ENCODE results near the gene MRPS9.

The MRPS9 gene

DNA sequence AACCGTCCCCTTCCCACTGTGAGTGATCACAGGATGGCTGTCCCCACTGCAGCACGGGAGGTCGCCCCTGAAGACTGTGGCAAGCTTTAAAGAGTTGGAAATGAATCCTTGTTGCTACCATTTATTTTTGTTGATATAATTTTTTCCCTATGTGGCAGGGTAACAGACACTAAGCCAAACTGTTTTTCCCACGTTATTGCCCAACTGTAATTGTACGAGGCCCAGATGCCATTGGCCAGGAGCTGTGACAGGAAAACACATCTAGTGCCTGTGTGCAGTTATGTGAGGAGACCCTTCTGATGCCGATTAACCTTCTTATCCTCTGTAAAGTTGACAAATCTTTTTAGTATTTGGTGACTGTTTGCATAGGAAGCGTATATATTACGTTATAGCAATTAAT lies 44.2 kb downstream of the MRPS9 start:
- Histone ChIP-seq H3K79me2 (no peaks in the 10 kb centered on the region), H3K27ac (no peak overlapping the region), H2AFZ (no peak overlapping the region), H3K36me3 (ENCODE audit: control insufficient read depth, insufficient read depth, low read length) (no peaks in the 10 kb centered on the region), H3K9ac (no peak overlapping the region), H3K4me3 (ENCODE audit: low read depth, low read length) (no peak overlapping the region), H3K4me2 (ENCODE audit: low read length) (no peak overlapping the region), H3K9me3 (ENCODE audit: control insufficient read depth, low read length) (no peaks in the 10 kb centered on the region), H3K27me3 (ENCODE audit: control insufficient read depth, insufficient read depth, low read length) (no peaks in the 10 kb centered on the region), H3K4me1 (peaks cover 13% of the 10 kb centered on the region)
- TF ChIP-seq, protein P1, sequence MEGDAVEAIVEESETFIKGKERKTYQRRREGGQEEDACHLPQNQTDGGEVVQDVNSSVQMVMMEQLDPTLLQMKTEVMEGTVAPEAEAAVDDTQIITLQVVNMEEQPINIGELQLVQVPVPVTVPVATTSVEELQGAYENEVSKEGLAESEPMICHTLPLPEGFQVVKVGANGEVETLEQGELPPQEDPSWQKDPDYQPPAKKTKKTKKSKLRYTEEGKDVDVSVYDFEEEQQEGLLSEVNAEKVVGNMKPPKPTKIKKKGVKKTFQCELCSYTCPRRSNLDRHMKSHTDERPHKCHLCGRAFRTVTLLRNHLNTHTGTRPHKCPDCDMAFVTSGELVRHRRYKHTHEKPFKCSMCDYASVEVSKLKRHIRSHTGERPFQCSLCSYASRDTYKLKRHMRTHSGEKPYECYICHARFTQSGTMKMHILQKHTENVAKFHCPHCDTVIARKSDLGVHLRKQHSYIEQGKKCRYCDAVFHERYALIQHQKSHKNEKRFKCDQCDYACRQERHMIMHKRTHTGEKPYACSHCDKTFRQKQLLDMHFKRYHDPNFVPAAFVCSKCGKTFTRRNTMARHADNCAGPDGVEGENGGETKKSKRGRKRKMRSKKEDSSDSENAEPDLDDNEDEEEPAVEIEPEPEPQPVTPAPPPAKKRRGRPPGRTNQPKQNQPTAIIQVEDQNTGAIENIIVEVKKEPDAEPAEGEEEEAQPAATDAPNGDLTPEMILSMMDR (IDR thresholded peaks at IDR 0.05), result no peak

DNA sequence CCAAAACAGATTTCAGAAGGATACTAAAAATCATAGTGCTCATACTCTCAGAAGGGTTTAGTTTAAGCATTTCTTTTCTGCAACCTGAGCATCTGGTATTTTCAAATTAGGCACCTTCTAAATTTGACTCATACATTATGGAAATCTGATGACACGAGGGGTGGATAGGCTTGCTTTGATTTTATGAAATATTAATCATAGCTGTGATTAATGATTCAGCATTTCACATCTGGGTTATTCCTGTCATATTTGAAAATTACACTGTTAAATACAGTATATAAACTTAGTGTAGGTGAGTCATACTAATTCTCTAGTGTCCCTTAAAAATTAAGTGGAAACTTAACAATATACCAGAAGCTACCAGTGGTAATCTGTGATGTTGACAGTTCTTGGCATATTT lies 47.7 kb downstream of the MRPS9 start:
- H3K4me3 ChIP-seq (ENCODE audit: low read depth, low read length), result no peak overlapping the region
- no peaks in the 10 kb centered on the region for H3K36me3 ChIP-seq (ENCODE audit: control insufficient read depth, insufficient read depth, low read length)
- H3K9me3 ChIP-seq (ENCODE audit: control insufficient read depth, low read length), result no peaks in the 10 kb centered on the region
- no peak overlapping the region for H2AFZ ChIP-seq
- H3K27ac ChIP-seq, result no peak overlapping the region
- TF ChIP-seq, protein P1 (IDR thresholded peaks at IDR 0.05), result no peak
- no peaks in the 10 kb centered on the region for H3K27me3 ChIP-seq (ENCODE audit: control insufficient read depth, insufficient read depth, low read length)
- H3K9ac ChIP-seq, result no peak overlapping the region
- no peaks in the 10 kb centered on the region for H3K79me2 ChIP-seq
- H3K4me2 ChIP-seq (ENCODE audit: low read length), result no peak overlapping the region
- H3K4me1 ChIP-seq, result peaks cover 13% of the 10 kb centered on the region

DNA sequence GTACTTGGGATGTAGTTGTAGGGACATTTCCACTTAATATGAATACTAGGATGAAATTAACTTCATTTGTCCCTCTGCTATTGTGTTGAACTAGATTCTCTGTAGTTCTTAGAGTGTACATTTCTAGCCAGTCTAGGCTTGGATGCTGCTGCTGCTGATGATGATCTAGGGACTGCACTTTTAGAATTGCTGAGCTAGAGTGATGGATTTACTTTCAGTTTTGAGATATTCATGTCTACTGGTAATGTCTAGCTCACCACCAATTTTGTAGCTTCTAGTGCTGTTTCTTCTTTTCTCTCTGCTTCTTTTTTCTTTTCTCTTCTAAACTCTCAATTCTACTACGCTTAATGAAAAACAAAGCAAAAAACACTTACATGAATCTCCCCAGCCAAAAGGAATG lies 49.4 kb downstream of the MRPS9 start:
- no peak overlapping the region for H2AFZ ChIP-seq
- no peaks in the 10 kb centered on the region for H3K36me3 ChIP-seq (ENCODE audit: control insufficient read depth, insufficient read depth, low read length)
- TF ChIP-seq, protein P1 (IDR thresholded peaks at IDR 0.05), result no peak
- no peaks in the 10 kb centered on the region for H3K27me3 ChIP-seq (ENCODE audit: control insufficient read depth, insufficient read depth, low read length)
- H3K9ac ChIP-seq, result no peak overlapping the region
- H3K4me3 ChIP-seq (ENCODE audit: low read depth, low read length), result no peak overlapping the region
- H3K4me2 ChIP-seq (ENCODE audit: low read length), result no peak overlapping the region
- no peaks in the 10 kb centered on the region for H3K4me1 ChIP-seq
- H3K27ac ChIP-seq, result no peak overlapping the region
- no peaks in the 10 kb centered on the region for H3K9me3 ChIP-seq (ENCODE audit: control insufficient read depth, low read length)
- H3K79me2 ChIP-seq, result no peaks in the 10 kb centered on the region

DNA sequence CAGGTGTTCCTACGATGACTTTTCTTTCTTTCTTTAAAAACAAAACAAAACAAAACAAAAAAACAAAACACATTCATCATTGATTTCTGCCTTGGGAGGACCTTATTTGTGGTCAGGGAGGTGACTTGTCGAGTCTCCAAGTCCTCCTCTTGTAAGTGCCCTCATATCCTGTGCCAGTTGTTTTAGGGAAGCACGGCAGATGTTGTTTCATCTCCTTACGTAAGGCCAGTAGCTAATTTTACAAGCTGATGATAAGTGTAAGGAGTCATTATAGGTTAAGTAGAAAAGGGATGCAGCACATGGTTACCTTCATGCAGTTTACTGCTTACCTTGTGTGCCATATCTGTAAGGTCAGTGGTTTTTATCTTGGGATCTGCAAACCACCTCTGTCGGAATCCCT lies 52.2 kb downstream of the MRPS9 start:
- no peak overlapping the region for H3K9ac ChIP-seq
- no peaks in the 10 kb centered on the region for H3K36me3 ChIP-seq (ENCODE audit: control insufficient read depth, insufficient read depth, low read length)
- no peak overlapping the region for H3K4me3 ChIP-seq (ENCODE audit: low read depth, low read length)
- no peaks in the 10 kb centered on the region for H3K27me3 ChIP-seq (ENCODE audit: control insufficient read depth, insufficient read depth, low read length)
- H3K4me2 ChIP-seq (ENCODE audit: low read length), result no peak overlapping the region
- TF ChIP-seq, protein P1 (IDR thresholded peaks at IDR 0.05), result no peak
- H3K4me1 ChIP-seq, result no peaks in the 10 kb centered on the region
- H3K79me2 ChIP-seq, result no peaks in the 10 kb centered on the region
- no peak overlapping the region for H2AFZ ChIP-seq
- H3K27ac ChIP-seq, result no peak overlapping the region
- no peaks in the 10 kb centered on the region for H3K9me3 ChIP-seq (ENCODE audit: control insufficient read depth, low read length)

DNA sequence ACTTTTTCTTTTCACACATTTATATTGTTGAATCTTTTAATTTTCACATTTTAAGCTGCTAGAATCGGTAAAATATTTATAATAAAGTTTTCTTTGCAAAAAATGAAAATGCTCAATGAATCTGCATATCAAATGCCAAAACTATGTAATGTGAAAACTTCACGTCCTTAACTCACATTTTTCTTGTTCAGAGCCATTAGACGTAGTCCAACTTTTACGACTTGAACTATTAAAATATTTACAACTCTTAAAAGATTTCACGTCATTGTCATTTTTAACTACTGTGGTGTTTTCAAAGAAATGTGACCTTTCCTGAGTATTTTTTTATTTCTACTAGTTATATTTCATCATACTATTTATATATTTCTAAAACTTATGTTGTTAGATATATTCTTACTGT lies 54.9 kb downstream of the MRPS9 start:
- Histone ChIP-seq H3K9ac (no peak overlapping the region), H3K4me3 (ENCODE audit: low read depth, low read length) (no peak overlapping the region), H3K27ac (no peak overlapping the region), H3K79me2 (no peaks in the 10 kb centered on the region), H3K9me3 (ENCODE audit: control insufficient read depth, low read length) (no peaks in the 10 kb centered on the region), H2AFZ (no peak overlapping the region), H3K4me2 (ENCODE audit: low read length) (no peak overlapping the region), H3K36me3 (ENCODE audit: control insufficient read depth, insufficient read depth, low read length) (no peaks in the 10 kb centered on the region), H3K4me1 (no peaks in the 10 kb centered on the region), H3K27me3 (ENCODE audit: control insufficient read depth, insufficient read depth, low read length) (no peaks in the 10 kb centered on the region)
- TF ChIP-seq, protein P1 (IDR thresholded peaks at IDR 0.05), result no peak
